NCI-H524 (cell line): ENCODE data around the gene CFHR2.
"Not testable (repeated sequence)": the region's sequence is repeated elsewhere in the genome, so short reads cannot be mapped to it uniquely, and the experiment has no call there.

Experiments used
- DNase-seq, 2 experiments: peaks; one replicate each; lab custom pipeline; 2025; lab: John Stamatoyannopoulos, UW

CFHR2 gene

GRCh38 chr1:196943568-196943967 is at the start of gene CFHR2:
Gene CFHR2, plus strand, starts transcription at chr1:196943738. Its CDS starts 143 bp downstream, at chr1:196943881.
- DNase-seq: not testable (repeated sequence)

DNA sequence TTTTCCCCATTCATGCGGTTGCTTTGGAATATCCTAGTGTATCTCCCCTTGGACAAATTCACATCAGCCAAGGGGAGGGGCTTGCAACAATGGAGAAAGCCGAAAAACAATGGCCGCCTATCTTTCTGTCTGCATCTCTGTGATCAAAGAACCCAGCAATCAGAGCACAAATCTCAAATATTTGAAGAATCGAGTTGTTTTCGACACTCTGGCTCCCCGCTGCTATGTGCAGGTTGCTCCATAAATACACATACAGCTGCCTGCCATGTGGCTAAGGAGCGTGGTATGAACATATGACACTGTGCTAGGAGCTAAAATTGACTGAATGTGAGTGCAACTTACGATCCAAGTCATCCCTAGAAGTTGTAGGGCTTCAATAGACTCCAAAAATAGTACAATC is 47.2 kb upstream of the CFHR2 start:
- DNase-seq: no peak

DNA sequence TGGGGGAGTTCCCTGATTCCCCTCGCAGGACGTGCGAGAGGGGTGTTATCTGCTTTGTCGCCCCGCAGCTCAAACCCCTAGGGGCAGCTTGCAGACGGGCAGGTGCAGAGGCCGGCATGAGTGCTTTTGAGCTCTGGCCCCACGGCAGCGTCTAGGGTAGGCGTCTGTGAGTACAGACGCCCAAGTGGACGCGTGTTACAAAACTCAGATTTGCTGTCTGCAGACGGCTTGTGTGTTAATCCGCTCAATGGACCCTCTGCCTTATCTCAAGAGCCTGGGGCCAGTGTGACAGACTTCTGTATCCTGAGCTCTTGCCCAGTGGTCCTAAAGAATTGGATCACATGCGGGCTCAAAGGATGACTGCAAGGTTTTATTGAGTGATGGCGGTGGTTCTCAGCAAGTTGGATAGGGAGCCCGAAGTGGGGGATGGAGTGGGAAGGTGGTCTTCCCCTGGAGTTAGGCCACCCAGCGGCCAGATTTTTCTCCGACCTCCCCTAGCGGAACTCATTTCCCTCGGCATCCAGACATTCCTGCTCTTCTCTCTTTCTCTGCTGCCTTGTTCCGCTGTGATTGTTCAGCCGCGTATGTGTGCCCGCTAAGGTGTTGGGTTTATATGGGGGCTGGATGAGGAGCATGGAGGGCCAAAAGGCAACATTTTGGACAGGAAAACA is 46.2 kb upstream of the CFHR2 start:
- no peak for DNase-seq

- no peak for DNase-seq
Observed at GRCh38 chr1:196902344-196902743, 41.2 kb upstream of the CFHR2 start.

- DNase-seq: no peak
Observed at GRCh38 chr1:196910215-196910614, 33.3 kb upstream of the CFHR2 start.

DNA sequence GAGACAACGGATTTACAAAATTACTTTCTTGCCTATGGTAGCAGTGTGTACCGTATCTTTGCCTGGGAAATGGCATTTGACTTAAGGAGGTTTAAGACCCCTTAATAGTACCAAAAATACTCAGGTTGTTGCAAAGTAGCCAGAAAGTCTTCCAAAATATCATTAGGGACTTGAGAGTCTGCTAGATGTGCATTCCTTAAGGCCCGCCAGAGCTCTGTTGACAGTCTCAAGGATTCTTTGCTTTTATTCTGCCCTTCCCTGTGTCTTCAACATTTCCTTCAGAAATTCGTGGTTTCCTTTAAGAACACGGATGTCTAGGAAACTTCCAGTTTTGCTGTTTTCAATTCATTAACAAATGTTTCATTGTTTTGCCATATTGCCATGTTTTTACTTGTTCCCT is 31.3 kb upstream of the CFHR2 start:
- DNase-seq: not testable (repeated sequence)

DNA sequence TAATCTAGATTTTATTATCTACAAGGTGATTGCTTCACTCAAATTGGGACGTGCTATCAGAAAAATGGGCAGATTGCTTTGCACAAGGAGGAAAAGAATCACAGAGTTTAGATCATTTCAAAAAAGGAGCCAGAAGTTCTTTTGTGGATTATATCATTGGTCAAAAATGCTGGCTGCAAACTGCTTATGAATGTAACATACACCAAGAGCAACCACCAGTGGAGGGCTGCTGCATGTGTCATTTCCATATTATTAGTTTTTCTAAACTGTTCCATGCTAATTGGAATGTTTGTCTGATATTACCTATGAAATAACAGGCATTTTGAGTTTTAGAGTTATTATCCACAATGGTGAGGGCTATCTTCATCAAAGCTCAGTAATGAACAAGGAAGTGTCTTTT is 16.7 kb upstream of the CFHR2 start:
- DNase-seq: not testable (repeated sequence)

GRCh38 chr1:196932853-196933252 is 10.7 kb upstream of the CFHR2 start:
- not testable (repeated sequence) for DNase-seq

DNA sequence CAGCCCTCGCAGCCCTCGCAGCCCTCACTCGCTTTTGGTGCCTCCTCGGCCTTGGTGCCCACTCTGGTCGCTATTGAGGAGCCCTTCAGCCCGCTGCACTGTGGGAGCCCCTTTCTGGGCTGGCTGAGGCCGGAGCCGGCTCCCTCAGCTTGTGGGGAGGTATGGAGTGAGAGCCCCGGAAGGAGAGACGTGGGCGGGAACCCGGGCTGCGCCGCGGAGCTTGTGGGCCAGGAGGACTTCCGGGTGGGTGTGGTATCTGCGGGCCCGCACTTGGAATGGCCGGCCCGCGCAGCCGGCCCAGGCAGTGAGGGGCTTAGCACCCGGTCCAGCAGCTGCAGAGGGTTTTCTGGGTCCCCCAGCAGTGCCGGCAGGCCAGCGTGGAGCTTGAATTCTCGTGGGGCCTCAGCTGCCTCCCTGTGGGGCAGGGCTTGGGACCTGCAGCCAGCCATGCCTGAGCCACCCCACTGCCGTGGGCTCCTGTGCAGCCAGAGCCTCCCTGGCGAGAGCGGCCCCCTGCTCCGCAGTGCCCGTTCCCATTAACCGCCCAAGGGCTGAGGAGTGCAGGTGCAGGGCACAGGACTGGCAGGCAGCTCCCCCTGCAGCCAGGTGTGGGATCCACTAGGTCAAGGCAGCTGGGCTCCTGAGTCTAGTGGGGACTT is 9.9 kb upstream of the CFHR2 start:
- no peak for DNase-seq

DNA sequence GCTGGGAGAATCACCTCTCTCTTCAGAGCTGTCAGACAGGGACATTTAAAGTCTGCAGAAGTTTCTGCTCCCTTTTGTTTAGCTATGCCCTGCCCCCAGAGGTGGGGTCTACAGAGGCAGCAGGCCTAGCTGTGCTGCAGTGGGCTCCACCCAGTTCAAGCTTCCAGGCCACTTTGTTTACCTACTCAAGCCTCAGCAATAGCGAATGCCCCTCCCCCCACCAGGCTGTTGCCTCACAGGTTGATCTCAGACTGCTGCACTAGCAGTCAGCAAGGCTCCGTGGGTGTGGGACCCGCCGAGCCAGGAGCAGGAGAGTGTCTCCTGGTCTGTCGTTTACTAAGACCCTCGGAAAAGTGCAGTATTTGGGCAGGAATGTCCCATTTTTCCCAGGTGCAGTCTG is 2.1 kb upstream of the CFHR2 start:
- DNase-seq: not testable (repeated sequence)

- DNase-seq: no peak
Observed at GRCh38 chr1:196951711-196952394, 8.3 kb downstream of the CFHR2 start.

GRCh38 chr1:196954778-196955177 is 11.2 kb downstream of the CFHR2 start:
- no peak for DNase-seq

DNA sequence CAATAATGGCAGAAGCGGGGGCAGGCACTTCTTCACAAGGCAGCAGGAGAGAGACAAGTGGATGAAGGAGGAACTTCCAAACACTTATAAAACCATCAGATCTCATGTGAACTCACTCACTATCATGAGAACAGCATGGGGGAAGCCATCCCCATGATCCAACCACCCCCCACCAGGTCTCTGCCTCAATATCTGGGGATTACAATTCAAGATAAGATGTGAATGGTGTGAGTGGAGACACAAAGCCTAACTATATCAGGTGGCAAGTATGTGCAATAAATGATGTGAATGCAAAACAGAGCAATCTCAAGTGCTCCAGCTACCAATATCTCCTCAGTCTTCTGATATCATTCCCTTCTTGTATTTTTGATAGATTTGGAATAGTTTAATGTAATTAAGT is 12.4 kb downstream of the CFHR2 start:
- no peak for DNase-seq

GRCh38 chr1:196960854-196961253 is 17.3 kb downstream of the CFHR2 start:
- DNase-seq: no peak

DNA sequence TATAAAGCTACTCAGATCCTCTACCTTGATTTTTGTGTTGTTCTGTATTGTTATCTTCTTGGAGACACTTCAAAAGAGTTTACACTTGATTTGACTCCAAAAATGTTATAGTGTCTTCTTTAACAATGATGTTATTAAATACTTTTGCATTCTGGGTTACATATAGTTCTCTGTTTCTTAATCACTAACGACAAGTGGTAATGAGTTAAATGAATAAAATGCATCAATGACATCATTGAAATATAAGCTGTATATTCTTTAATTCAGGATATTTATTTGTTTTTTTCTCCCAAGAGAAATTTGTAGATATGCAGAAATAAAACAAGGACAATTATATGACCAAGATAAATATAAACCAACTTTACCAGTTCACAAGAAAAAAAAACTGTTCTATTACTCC is 26.6 kb downstream of the CFHR2 start:
- no peak for DNase-seq

DNA sequence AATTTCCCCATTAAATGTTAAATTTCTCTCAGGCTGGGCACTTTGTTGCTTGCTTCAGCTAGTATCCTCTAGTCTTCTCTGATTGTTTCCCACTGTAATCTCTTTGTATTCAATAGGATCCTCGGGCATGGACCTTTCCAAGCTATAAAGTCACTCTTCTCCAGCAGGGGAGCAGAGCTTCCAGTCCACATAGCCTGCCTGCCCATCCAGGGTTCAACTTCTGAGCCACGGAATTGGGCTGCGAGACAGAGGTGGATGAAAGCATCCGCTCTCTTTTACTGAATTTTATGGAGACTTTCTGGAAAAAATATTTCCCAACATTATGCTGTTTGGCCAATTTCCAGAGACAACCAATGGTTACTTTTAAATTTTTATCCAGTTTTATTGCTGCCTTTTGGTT is 32.7 kb downstream of the CFHR2 start:
- DNase-seq: no peak

GRCh38 chr1:196977278-196977677 is 33.7 kb downstream of the CFHR2 start, which contains the start of gene CFHR5:
Gene CFHR5, plus strand, starts transcription at chr1:196977556. Its CDS starts 109 bp downstream, at chr1:196977665.
- DNase-seq: no peak

DNA sequence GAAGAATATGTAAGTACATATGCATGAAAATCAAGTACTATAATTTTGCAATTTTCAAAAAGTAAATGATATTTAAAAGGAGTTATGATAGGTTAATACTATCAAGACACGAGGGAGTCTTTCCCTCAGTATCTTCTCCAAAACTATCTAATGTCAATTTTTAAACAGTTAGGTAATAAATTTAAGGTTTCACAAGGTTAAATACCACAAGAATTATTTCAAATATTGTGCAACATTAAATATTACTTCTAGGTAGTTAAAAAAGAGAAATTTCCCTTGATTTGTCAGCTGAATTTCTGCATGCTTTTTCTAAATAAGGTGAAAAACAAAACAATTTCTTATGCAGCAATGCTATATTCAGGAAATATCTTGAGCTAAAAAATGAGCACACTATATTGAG is 37.3 kb downstream of the CFHR2 start:
- DNase-seq: no peak

- DNase-seq: not testable (repeated sequence)
Observed at GRCh38 chr1:196982247-196982646, 38.7 kb downstream of the CFHR2 start.

DNA sequence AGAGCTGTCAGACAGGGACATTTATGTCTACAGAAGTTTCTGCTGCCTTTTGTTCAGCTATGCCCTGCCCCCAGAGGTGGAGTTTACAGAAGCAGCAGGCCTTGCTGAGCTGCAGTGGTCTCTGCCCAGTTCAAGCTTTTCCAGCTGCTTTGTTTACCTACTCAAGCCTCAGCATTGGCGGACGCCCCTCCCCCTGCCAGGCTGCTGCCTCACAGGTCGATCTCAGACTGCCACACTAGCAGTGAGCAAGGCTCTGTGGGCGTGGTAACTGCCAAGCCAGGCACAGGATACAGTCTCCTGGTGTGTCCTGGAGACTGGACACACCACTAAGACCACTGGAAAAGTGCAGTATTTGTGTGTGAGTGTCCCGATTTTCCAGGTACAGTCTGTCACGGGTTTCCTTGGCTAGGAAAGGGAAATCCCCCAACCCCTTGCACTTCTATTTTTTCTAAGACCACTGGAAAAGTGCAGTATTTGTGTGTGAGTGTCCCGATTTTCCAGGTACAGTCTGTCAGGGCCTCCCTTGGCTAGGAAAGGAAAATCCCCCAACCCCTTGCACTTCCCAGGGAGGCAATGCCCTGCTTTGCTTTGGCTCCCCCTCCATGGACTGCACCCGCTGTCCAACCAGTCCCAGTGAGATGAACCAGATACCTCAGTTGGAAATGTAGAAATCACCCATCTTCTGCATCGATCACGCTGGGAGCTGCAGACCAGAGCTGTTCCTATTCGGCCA is 48.5 kb downstream of the CFHR2 start:
- peak; percentile 23 to 48 for DNase-seq

- DNase-seq: no peak
Observed at GRCh38 chr1:196993916-196994315, 50.4 kb downstream of the CFHR2 start.

- DNase-seq: no peak
Observed at GRCh38 chr1:196997423-196997822, 53.9 kb downstream of the CFHR2 start.
